ENCODE data around the gene ISYNA1.

The ISYNA1 gene

DNA sequence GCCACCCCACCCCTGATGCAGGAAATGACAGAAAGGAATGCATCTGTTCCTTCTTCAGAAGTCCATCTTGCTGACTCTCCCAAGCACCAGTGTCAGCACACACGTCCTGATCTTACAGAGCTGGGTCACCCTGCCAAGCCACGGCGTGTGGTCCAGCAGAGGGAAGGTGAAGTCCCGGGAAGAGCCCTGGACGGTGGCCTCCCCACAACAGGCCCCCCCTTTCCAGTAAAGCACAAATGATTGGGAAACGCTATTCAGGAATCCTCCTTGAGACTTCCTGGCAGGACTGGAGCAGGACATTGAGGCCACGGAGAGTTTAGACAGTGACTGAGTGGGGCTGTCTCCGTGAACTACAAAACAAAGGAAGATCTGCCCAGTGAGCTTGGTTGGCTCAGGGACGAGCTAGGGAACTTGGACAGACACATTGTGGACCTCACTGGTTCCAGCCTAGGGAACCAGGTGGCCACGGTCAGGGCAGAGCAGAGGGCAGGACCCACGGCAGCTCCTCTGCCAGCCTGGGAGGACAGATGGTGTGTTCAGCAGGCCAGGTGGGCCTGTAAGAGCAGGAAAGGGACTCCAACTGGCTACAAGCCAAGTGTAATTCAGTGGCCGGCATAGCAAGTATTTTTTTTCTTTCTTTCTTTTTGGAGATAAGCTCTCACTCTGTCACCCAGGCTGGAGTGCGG is 42.2 kb upstream of the ISYNA1 start:
- Histone ChIP-seq H3K27me3 (replicated peaks) (no peaks in the 10 kb centered on the region), H3K27ac (peak overlapping the region; percentile 39), H3K36me3 (replicated peaks) (no peaks in the 10 kb centered on the region), H3K4me3 (ENCODE audit: low read depth, low read length) (no peak overlapping the region)
- no peak for TF ChIP-seq CTCF (IDR thresholded peaks at IDR 0.05; ENCODE audit: low read depth, low read length, missing control alignments)
- DNase-seq, result no peak
- in situ Hi-C loops (cut with HindIII; ENCODE audit: low pct_ligation_motif_present, low sequenced_read_pairs), result no loop called here

- Histone ChIP-seq H3K4me3 (ENCODE audit: low read depth, low read length) (no peak overlapping the region), H3K36me3 (replicated peaks) (no peaks in the 10 kb centered on the region), H3K27me3 (replicated peaks) (no peaks in the 10 kb centered on the region), H3K27ac (peak overlapping the region; percentile 1)
- TF ChIP-seq CTCF (IDR thresholded peaks at IDR 0.05; ENCODE audit: low read depth, low read length, missing control alignments), result no peak
- peak; percentile 73 for DNase-seq
- in situ Hi-C loops (cut with HindIII; ENCODE audit: low pct_ligation_motif_present, low sequenced_read_pairs), result no loop called here
These were observed 40.8 kb upstream of the ISYNA1 start for GRCh38 chr19:18478545-18479311.

GRCh38 chr19:18477974-18478373 is 40.0 kb upstream of the ISYNA1 start:
- in situ Hi-C loops (cut with HindIII; ENCODE audit: low pct_ligation_motif_present, low sequenced_read_pairs), result no loop called here
- Histone ChIP-seq H3K36me3 (replicated peaks) (no peaks in the 10 kb centered on the region), H3K27me3 (replicated peaks) (no peaks in the 10 kb centered on the region), H3K27ac (no peak overlapping the region), H3K4me3 (ENCODE audit: low read depth, low read length) (no peak overlapping the region)
- TF ChIP-seq CTCF (IDR thresholded peaks at IDR 0.05; ENCODE audit: low read depth, low read length, missing control alignments), result no peak
- DNase-seq, result no peak

GRCh38 chr19:18477042-18477779 is 39.3 kb upstream of the ISYNA1 start:
- Histone ChIP-seq H3K4me3 (ENCODE audit: low read depth, low read length) (no peak overlapping the region), H3K27me3 (replicated peaks) (no peaks in the 10 kb centered on the region), H3K36me3 (replicated peaks) (peaks cover 2% of the 10 kb centered on the region), H3K27ac (no peak overlapping the region)
- peak; percentile 48 for TF ChIP-seq CTCF (IDR thresholded peaks at IDR 0.05; ENCODE audit: low read depth, low read length, missing control alignments)
- in situ Hi-C loops (cut with HindIII; ENCODE audit: low pct_ligation_motif_present, low sequenced_read_pairs), result no loop called here
- DNase-seq, result no peak

GRCh38 chr19:18476507-18477041 is 38.6 kb upstream of the ISYNA1 start:
- in situ Hi-C loops (cut with HindIII; ENCODE audit: low pct_ligation_motif_present, low sequenced_read_pairs), result no loop called here
- DNase-seq, result no peak
- H3K27ac ChIP-seq, result no peak overlapping the region
- H3K27me3 ChIP-seq (replicated peaks), result no peaks in the 10 kb centered on the region
- no peak overlapping the region for H3K4me3 ChIP-seq (ENCODE audit: low read depth, low read length)
- TF ChIP-seq CTCF (IDR thresholded peaks at IDR 0.05; ENCODE audit: low read depth, low read length, missing control alignments), result no peak
- peaks cover 2% of the 10 kb centered on the region for H3K36me3 ChIP-seq (replicated peaks)

All from brain microvascular endothelial cell (primary cell).